Subcutaneous abdominal adipose tissue (tissue), 5 donors: Measurements from ENCODE around the gene NAV2.

Experiments used
- H3K27ac ChIP-seq: one replicate; pipeline ENCODE4 v1.7.0; 2013; ENCODE audit warnings: low read depth, mild to moderate bottlenecking, inconsistent platforms, low read length, moderate library complexity
- H3K27me3 ChIP-seq, 5 donors: one replicate each; pipeline ENCODE4 v1.7.0; 2013; ENCODE audit warnings: low read length in 5 of 5, inconsistent platforms in 1 of 5; ENCODE audit not compliant: control insufficient read depth in 5 of 5, insufficient read depth in 4 of 5
- H3K36me3 ChIP-seq, 5 donors: one replicate each; pipeline ENCODE4 v1.7.0; 2013; ENCODE audit warnings: low read length in 5 of 5; ENCODE audit not compliant: control insufficient read depth in 5 of 5, insufficient read depth in 5 of 5
- H3K4me1 ChIP-seq, 5 donors: one replicate each; pipeline ENCODE4 v1.7.0; 2013; ENCODE audit warnings: low read length in 5 of 5, mild to moderate bottlenecking in 3 of 5, moderate library complexity in 1 of 5; ENCODE audit not compliant: control insufficient read depth in 5 of 5, insufficient read depth in 5 of 5
- H3K4me3 ChIP-seq, 5 donors: one replicate each; pipeline ENCODE4 v1.7.0; 2013; ENCODE audit warnings: low read length in 5 of 5, low read depth in 1 of 5
- H3K9ac ChIP-seq, 5 donors: one replicate each; pipeline ENCODE4 v1.7.0; 2013; ENCODE audit warnings: low read length in 5 of 5, mild to moderate bottlenecking in 4 of 5, moderate library complexity in 3 of 5
- H3K9me3 ChIP-seq, 5 donors: one replicate each; pipeline ENCODE4 v1.7.0; 2013; ENCODE audit warnings: low read length in 5 of 5; ENCODE audit not compliant: control insufficient read depth in 5 of 5
- donor health status: healthy.
- donor health status: healthy.
- donor health status: healthy.
- donor health status: healthy.
- donor health status: healthy.

NAV2 gene

GRCh38 chr11:19849107-19849789 is 136.6 kb downstream of the NAV2 start:
- Histone ChIP-seq H3K4me1 (peaks cover 0 to 26% (median 6%) of the 10 kb centered on the region in 5 donors), H3K9ac (no peak overlapping the region), H3K36me3 (no peaks in the 10 kb centered on the region), H3K27ac (peak overlapping the region; percentile 55), H3K9me3 (peaks cover 0 to 3% (median 0%) of the 10 kb centered on the region in 5 donors), H3K4me3 (no peak overlapping the region), H3K27me3 (no peaks in the 10 kb centered on the region)

GRCh38 chr11:19849947-19850593 is 137.4 kb downstream of the NAV2 start:
- no peaks in the 10 kb centered on the region for H3K27me3 ChIP-seq
- H3K27ac ChIP-seq, result peak overlapping the region; percentile 55
- no peak overlapping the region for H3K4me3 ChIP-seq
- H3K9me3 ChIP-seq, result peaks cover 0 to 3% (median 0%) of the 10 kb centered on the region in 5 donors
- peaks cover 0 to 26% (median 6%) of the 10 kb centered on the region in 5 donors for H3K4me1 ChIP-seq
- no peak overlapping the region for H3K9ac ChIP-seq
- H3K36me3 ChIP-seq, result no peaks in the 10 kb centered on the region

- no peak overlapping the region for H3K27ac ChIP-seq
- no peaks in the 10 kb centered on the region for H3K36me3 ChIP-seq
- no peaks in the 10 kb centered on the region for H3K27me3 ChIP-seq
- peaks cover 0 to 3% (median 0%) of the 10 kb centered on the region in 5 donors for H3K9me3 ChIP-seq
- no peak overlapping the region for H3K9ac ChIP-seq
- H3K4me3 ChIP-seq, result no peak overlapping the region
- H3K4me1 ChIP-seq, result peaks cover 0 to 19% (median 6%) of the 10 kb centered on the region in 5 donors
Measured at GRCh38 chr11:19852288-19852687, 139.7 kb downstream of the NAV2 start.

GRCh38 chr11:19853016-19853415 is 140.4 kb downstream of the NAV2 start:
- peaks cover 0 to 3% (median 0%) of the 10 kb centered on the region in 5 donors for H3K9me3 ChIP-seq
- H3K27ac ChIP-seq, result no peak overlapping the region
- no peak overlapping the region for H3K9ac ChIP-seq
- no peak overlapping the region for H3K4me3 ChIP-seq
- H3K27me3 ChIP-seq, result no peaks in the 10 kb centered on the region
- no peaks in the 10 kb centered on the region for H3K36me3 ChIP-seq
- H3K4me1 ChIP-seq, result peaks cover 0 to 18% (median 6%) of the 10 kb centered on the region in 5 donors

- Histone ChIP-seq H3K36me3 (no peaks in the 10 kb centered on the region), H3K27ac (no peak overlapping the region), H3K9ac (no peak overlapping the region), H3K9me3 (peaks cover 0 to 3% (median 0%) of the 10 kb centered on the region in 5 donors), H3K27me3 (no peaks in the 10 kb centered on the region), H3K4me3 (no peak overlapping the region), H3K4me1 (peaks cover 0 to 16% (median 6%) of the 10 kb centered on the region in 5 donors)
Measured at GRCh38 chr11:19853920-19854319, 141.3 kb downstream of the NAV2 start.

GRCh38 chr11:19861171-19861570 is 148.5 kb downstream of the NAV2 start:
- H3K4me1 ChIP-seq, result peaks cover 0 to 19% (median 15%) of the 10 kb centered on the region in 5 donors
- no peaks in the 10 kb centered on the region for H3K27me3 ChIP-seq
- H3K9me3 ChIP-seq, result no peaks in the 10 kb centered on the region
- H3K27ac ChIP-seq, result no peak overlapping the region
- H3K9ac ChIP-seq, result peak overlapping the region in 1 of 5 donors; percentile 42
- no peaks in the 10 kb centered on the region for H3K36me3 ChIP-seq
- H3K4me3 ChIP-seq, result no peak overlapping the region

GRCh38 chr11:19862091-19862490 is 149.5 kb downstream of the NAV2 start:
- no peaks in the 10 kb centered on the region for H3K27me3 ChIP-seq
- H3K9ac ChIP-seq, result no peak overlapping the region
- H3K36me3 ChIP-seq, result no peaks in the 10 kb centered on the region
- peaks cover 0 to 19% (median 15%) of the 10 kb centered on the region in 5 donors for H3K4me1 ChIP-seq
- no peaks in the 10 kb centered on the region for H3K9me3 ChIP-seq
- H3K27ac ChIP-seq, result no peak overlapping the region
- no peak overlapping the region for H3K4me3 ChIP-seq

- H3K9ac ChIP-seq, result peak overlapping the region in 2 of 5 donors; percentile 19 to 67
- H3K9me3 ChIP-seq, result no peaks in the 10 kb centered on the region
- H3K4me3 ChIP-seq, result no peak overlapping the region
- H3K27ac ChIP-seq, result peak overlapping the region; percentile 47
- no peaks in the 10 kb centered on the region for H3K36me3 ChIP-seq
- H3K27me3 ChIP-seq, result no peaks in the 10 kb centered on the region
- H3K4me1 ChIP-seq, result peaks cover 0 to 30% (median 25%) of the 10 kb centered on the region in 5 donors
Measured at GRCh38 chr11:19864141-19865140, 151.8 kb downstream of the NAV2 start.

GRCh38 chr11:19866037-19866436 is 153.4 kb downstream of the NAV2 start:
- no peaks in the 10 kb centered on the region for H3K27me3 ChIP-seq
- H3K9ac ChIP-seq, result no peak overlapping the region
- H3K4me1 ChIP-seq, result peaks cover 0 to 30% (median 25%) of the 10 kb centered on the region in 5 donors
- peaks cover 0 to 3% (median 0%) of the 10 kb centered on the region in 5 donors for H3K36me3 ChIP-seq
- no peaks in the 10 kb centered on the region for H3K9me3 ChIP-seq
- peak overlapping the region; percentile 47 for H3K27ac ChIP-seq
- H3K4me3 ChIP-seq, result no peak overlapping the region
